Motor neuron (in vitro differentiated cells): ENCODE data around the gene MZT2A. TPM values are rescaled to one million over a fixed set of nuclear protein-coding genes. Genes with fewer than 3 reads are reported as not detected.
A peak's percentile ranks its signal among the peaks of the same experiment; 100 is the strongest.
"Not testable (repeated sequence)": the region's sequence is repeated elsewhere in the genome, so short reads cannot be mapped to it uniquely, and the experiment has no call there.

ENCODE experiments used
- ATAC-seq, 8 experiments: fragments of 200-7000 bp; cut with Tn5 transposase; replicated peaks in 6 of 8; 2 replicates each; pipeline ENCODE4 v1.8.0; 2021; ENCODE audit warnings: mild to moderate bottlenecking in 8 of 8, moderate library complexity in 8 of 8
- H3K27ac ChIP-seq, 2 donors: fragments of 250-450 bp; sonication (Bioruptor Pico); 2 replicates each; pipeline ENCODE4 v1.9.0; 2021; ENCODE audit warnings: antibody characterized with exemption in 2 of 2, mild to moderate bottlenecking in 2 of 2, moderate library complexity in 1 of 2
- H3K4me1 ChIP-seq, 2 donors: fragments of 250-450 bp; sonication (Bioruptor Pico); replicated peaks in 1 of 2; 2 replicates each; pipeline ENCODE4 v1.6.1; 2021; ENCODE audit warnings: antibody characterized with exemption in 2 of 2, mild to moderate bottlenecking in 2 of 2, moderate library complexity in 1 of 2
- H3K4me3 ChIP-seq, 5 donors: fragments of 250-450 bp; sonication (Bioruptor Pico); 2 replicates each; pipeline ENCODE4 v1.9.0; 2021; ENCODE audit warnings: antibody characterized with exemption in 5 of 5, mild to moderate bottlenecking in 5 of 5, moderate library complexity in 4 of 5
- WGBS, 10 experiments: fragments of 450-650 bp; shearing (Covaris generic); methylation state at CpG; one replicate each; pipeline ENCODE4 v1.0.0; 2022; 5-methylcytosine and 5-hydroxymethylcytosine counted together
- in situ Hi-C, 9 experiments: fragments of 400-800 bp; cut with MboI; loops; one replicate each; pipeline ENCODE4 v1.15.0; 2021; ENCODE audit warnings: low sequenced_read_pairs in 9 of 9, low pct_unique_long_range_greater_than_20kb in 2 of 9; ENCODE audit not compliant: unreplicated experiment in 9 of 9
- total RNA-seq, 8 experiments: library from RNA; unstranded; fragments of 300-600 nt; gene quantifications; 2 replicates each; pipeline versions ENCODE4 v1.2.3 to v1.2.4, GENCODE V29; 2022

The MZT2A gene
- total RNA-seq, 8 experiments from 2014 or later = 9.1 to 141 (median 109) TPM

DNA sequence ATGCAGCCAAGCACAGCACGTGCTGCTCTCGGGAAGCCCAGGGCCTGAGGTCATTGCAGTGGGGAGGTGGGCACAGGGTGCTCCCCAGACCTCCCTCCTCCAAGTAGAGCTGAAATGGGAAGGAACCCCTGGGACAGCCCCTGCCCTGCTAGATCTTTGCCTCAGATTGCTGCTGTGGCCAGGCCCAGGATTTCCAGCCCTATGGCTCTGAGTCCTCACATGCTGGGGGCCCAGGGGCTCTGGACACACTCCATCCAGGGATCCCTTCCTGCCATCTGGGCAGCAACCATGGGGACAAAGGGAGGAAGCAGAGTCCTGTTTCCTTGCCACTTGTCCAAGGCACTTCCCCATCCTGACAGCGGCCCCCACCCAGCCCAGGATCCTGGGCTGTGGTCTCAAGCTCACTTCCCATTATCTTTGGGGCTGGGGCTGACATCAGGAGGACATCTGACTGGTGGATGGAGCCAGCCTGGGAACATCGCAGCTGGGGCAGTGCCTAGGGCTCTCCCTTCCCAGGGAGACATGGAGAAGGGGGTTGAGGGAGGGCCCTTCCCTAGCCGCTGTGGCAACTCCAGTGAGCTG is 37.8 kb upstream of the MZT2A start:
- H3K4me3 ChIP-seq, in situ Hi-C loops, H3K27ac ChIP-seq, ATAC-seq, H3K4me1 ChIP-seq: not testable (repeated sequence)
- WGBS, 10 experiments = 60 to 82% methylated on average over 1 to 2 of the region's 5 CpGs; no CpG with 5 or more reads in 8 of the 10 experiments

DNA sequence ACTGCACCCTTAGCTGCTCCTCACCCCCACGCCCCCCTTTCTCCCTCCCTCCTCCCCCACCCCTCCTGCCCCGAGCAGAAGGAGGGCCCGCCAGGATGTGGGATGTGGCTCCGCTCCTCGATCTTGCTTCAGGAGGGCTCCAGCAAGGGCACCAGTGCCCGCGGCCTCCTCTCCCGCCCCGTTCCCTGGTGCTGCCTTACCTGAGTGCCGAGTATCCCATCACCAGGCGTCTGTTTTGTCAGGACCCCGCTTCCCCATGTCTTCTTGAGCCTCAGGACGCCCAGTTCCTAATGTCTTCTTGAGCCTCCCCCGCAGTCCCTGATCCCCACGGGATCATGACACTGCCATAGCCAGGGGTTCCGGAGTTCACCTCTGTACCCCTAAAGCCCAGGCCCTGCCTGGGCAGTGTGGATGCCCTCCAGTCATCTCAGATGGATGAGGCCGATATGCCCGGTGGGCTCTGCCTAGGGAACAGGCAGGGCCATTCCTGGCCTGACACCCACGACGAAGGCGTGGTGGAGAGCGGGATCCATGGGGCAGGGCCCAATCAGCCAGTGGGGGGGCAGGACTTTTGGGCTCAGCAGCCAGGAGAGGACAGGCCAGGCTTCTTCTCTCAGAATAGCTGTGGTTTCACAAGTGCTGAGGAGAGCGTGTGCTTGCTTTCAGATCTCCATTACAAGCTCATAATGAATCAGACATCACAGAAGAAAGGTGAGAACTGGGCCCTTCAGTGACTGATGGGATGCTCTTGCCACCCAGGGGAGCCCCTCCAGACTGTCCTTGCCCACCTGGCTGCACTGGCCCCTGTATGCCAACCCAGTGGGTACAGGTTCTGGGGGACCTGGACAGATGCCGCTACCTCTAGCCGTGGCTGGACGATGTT is 37.0 kb upstream of the MZT2A start:
- peak in 1 of 8 experiments; percentile 2 for ATAC-seq
- H3K27ac ChIP-seq, in situ Hi-C loops, H3K4me1 ChIP-seq: not testable (repeated sequence)
- WGBS, 10 experiments = 60 to 95% (median 76%) methylated on average over 2 to 7 of the region's 26 CpGs; no CpG with 5 or more reads in 6 of the 10 experiments
- peak overlapping the region in 1 of 5 donors; percentile 41 for H3K4me3 ChIP-seq

DNA sequence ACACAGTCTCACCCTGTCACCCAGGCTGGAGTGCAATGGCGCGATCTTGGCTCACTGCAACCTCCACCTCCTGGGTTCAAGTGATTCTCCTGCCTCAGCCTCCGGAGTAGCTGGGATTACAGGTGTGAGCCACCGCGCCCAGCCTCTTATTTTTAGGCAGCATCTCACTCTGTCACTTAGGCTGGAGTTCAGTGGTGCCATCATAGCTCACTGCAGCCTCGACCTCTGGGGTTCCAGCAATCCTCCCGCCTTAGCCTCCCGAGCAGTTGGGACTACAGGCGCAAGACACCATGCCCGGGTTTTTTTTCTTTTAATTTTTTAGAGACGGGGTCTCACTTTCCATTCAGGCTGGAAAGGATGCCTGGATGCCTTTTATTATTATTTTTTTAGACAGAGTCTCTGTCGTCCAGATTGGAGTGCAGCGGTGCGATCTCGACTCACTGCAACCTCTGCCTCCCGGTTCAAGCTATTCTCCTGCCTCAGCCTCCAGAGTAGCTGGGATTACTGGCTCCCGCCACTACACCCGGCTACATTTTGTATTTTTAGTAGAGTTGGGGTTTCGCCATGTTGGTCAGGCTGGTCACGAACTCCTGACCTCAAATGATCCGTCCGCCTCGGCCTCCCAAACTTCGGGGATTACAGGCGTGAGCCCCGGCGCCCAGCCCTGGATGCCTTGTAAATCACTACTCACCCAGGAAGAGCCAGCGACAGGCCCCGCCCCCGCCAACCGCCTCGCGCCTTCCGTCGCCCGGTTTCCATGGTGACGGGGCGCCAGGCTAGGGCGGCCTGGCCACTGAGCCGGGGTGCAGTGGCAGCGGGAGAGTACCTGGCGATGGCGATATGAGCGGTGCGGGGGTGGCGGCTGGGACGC is 35.2 kb upstream of the MZT2A start, which contains the start of gene CCDC74A:
CCDC74A (plus strand) TSS at position 758 of the 871 bp plus-strand sequence; CDS start at position 841, 83 bp downstream.
- in situ Hi-C loops, H3K4me1 ChIP-seq: not testable (repeated sequence)
- ATAC-seq = peak; percentile 82 to 95 (median 92)
- 47 to 100% (median 62%) methylated on average over 5 to 14 of the region's 47 CpGs; no CpG with 5 or more reads in 3 of the 10 experiments for WGBS, 10 experiments
- H3K27ac ChIP-seq = peak within 1 kb of the TSS in 1 of 2 donors; percentile 53
- H3K4me3 ChIP-seq = peak within 1 kb of the TSS; percentile 30 to 42 (median 39)

DNA sequence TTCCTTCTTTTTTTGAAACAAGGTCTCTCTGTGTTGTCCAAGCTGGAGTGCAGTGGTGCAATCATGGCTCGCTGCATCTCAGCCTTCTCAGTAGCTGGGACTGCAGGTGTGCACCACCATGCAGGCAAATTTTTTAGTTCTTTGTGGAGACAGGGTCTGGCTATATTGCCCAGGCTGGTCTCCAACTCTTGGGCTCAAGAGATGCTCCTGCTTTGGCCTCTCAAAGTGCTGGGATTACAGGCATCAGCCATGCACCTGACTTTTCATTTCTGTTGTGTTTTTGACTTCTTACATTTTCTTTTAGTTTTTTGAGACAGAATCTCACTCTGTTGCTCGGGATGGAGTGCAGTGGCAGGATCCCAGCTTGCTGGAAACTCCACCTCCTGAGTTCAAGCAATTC is 33.1 kb upstream of the MZT2A start:
- H3K4me3 ChIP-seq, H3K27ac ChIP-seq, H3K4me1 ChIP-seq, ATAC-seq, in situ Hi-C loops: not testable (repeated sequence)
- 94 to 100% (median 100%) methylated on average over 1 to 2 of the region's 2 CpGs; no CpG with 5 or more reads in 6 of the 10 experiments for WGBS, 10 experiments

DNA sequence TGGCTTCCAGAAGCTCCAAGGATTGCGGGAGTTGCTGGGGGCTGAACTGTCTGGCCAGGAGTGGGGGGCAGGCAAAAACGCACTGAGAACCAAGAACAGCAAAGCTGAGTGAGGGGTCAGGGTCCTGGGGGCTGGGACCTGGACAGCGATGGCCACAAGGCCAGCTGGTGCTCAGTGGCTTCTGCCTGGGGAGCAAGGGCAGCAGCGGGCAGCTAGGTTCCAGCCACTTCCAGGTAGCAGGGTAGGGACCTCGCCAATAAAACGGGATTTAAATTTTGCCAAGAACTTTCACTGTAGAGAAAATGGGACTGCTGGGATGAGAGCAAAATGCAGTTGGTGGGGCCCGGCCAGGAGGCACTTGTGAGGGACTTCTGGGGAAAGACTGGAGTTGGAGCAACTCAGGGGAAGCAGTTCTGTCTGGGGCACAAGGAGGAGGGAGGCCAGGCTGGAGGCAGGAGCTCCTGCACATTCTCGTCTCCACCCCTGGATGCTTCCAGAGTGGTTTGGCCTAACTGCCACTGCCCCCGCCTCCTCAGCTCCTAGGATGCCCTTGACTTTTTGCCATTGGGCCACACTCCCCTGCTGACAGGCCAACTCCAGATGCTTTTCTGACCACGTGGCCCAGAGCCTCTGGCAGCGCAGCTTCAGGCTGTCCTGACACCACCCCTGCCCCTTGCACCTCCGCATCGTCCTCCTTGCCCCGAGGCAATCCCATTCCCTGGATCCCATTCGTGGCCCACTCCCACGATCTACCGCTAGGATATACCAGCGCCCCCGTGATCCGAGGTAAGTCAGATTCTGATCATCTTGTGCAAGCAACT is 30.0 kb upstream of the MZT2A start:
- in situ Hi-C loops = no loop called here
- Histone ChIP-seq H3K4me1 (peaks cover 0 to 3% of the 10 kb centered on the region in 2 donors), H3K27ac (no peak overlapping the region), H3K4me3 (no peak overlapping the region)
- peak in 1 of 8 experiments; percentile 20 for ATAC-seq
- WGBS, 10 experiments = 60 to 96% (median 87%) methylated on average over 1 to 5 of the region's 20 CpGs; no CpG with 5 or more reads in 5 of the 10 experiments

DNA sequence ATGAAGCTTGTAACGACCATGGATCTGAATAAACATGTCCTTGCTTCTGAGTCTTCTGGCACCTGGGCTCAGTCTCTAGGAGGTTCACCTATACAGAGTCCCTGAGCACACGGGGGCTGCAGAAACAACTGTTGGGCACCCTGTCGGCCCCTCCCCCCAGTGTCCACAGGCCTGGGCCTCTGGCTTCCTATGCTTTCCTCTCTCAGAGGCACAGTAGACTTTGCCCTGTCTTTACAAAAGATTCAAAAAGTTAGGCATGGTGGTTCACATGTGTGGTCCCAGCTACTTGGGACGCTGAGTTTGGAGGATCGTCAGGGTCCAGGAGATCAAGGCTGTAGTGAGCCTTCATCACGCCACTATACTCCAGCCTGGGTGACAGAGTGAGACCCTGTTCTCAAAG is 29.3 kb upstream of the MZT2A start:
- WGBS, 10 experiments = 90 to 100% methylated on average over 1 to 2 of the region's 6 CpGs; no CpG with 5 or more reads in 8 of the 10 experiments
- H3K4me3 ChIP-seq, ATAC-seq, H3K27ac ChIP-seq, H3K4me1 ChIP-seq, in situ Hi-C loops: not testable (repeated sequence)

DNA sequence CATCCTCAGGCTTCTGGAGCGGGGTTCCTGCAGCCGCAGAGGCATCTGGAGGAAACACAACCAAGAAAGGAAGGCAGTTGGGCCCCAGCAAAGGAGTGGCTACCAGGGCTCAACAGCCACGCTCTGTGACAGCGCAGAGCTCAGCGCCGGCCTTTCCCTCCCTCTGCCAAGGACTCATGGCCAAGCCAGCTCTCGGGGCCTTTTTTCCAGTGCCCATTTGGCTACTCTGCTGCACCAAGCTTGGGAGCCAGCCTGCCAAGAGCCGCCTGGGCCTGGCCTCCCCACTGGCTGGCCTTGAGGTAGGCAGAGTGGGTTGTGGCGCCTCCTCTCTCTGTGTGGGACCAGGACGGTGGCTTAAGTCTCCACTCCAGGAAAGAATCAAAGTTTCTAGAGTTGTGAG is 28.3 kb upstream of the MZT2A start:
- H3K4me1 ChIP-seq = peaks cover 0 to 2% of the 10 kb centered on the region in 2 donors
- no peak overlapping the region for H3K27ac ChIP-seq
- no peak overlapping the region for H3K4me3 ChIP-seq
- ATAC-seq = peak in 1 of 8 experiments; percentile 12
- WGBS, 10 experiments = 100% methylated on average over 2 of the region's 10 CpGs; no CpG with 5 or more reads in 9 of the 10 experiments
- in situ Hi-C loops = no loop called here

DNA sequence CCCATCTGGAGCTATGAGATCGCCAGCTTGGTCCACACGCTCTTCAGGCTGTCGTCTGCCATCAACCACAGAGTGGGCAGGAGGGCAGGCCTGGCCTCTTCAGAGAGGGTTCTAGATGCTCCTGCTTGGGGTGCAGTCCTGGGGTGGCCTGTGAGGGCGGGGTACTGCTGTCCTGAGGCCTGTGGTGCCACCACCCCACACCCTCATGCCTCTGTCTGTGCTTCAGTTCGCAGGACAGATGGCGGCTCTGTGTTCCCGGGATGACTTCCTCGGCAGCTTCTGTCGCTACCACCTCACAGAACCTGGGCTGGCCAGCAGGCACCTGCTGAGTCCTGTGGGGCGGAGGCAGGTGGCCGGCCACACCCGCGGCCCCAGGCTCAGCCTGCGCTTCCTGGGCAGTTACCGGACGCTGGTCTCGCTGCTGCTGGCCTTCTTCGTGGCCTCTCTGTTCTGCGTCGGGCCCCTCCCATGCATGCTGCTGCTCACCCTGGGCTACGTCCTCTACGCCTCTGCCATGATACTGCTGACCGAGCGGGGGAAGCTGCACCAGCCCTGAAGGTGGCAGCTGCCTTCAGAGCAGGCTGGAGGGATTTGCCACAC is 27.8 kb upstream of the MZT2A start:
- ATAC-seq = peak in 2 of 8 experiments; percentile 16 to 17
- in situ Hi-C loops, H3K4me3 ChIP-seq, H3K4me1 ChIP-seq, H3K27ac ChIP-seq: not testable (repeated sequence)
- WGBS, 10 experiments = 100% methylated on average over 2 to 5 of the region's 24 CpGs; no CpG with 5 or more reads in 8 of the 10 experiments

DNA sequence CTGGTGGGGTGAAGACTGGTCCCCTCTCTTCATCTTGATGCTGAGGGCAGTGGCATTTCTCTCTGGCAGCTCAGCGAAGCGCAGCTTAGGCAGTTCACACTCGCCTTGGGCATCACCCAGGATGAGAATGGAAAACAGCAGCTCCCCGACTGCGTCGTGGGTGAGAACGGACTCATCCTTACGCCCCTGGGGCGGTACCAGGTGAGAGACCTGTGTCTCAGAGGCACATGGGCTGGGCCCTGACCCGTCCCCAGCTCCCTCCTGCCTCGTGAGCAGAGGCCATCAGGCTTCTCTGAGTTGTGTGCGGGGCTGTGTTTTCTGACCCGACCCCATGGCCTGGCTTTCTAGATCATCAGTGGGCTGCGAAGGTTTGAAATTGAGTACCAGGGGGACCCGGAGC is 27.3 kb upstream of the MZT2A start:
- WGBS, 10 experiments = 80% methylated on average over 2 of the region's 15 CpGs; no CpG with 5 or more reads in 9 of the 10 experiments
- peaks cover 0 to 2% of the 10 kb centered on the region in 2 donors for H3K4me1 ChIP-seq
- in situ Hi-C loops = no loop called here
- ATAC-seq = no peak
- no peak overlapping the region for H3K27ac ChIP-seq
- no peak overlapping the region for H3K4me3 ChIP-seq

DNA sequence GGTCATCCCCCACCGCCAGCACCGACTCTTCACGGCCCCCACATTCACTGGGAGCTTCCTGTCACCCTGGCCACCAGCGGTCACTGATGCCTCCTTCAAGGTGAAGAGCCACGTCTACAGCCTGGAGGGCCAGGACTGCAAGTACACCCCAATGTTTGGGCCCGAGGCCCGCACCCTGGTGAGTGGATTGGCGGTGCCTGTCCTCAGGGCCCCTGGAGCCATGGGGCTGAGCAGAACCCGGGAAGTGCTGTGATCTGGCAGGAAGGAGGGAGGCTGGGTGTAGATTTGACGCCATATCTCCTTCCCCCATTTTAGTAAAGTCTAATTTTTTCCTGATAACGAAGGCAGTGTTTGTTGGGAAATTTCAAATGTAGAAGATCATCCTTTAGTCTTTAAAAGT is 26.3 kb upstream of the MZT2A start:
- H3K4me3 ChIP-seq, H3K4me1 ChIP-seq, H3K27ac ChIP-seq, ATAC-seq, in situ Hi-C loops: not testable (repeated sequence)
- WGBS, 10 experiments = 96% methylated on average over 5 of the region's 11 CpGs; no CpG with 5 or more reads in 9 of the 10 experiments

DNA sequence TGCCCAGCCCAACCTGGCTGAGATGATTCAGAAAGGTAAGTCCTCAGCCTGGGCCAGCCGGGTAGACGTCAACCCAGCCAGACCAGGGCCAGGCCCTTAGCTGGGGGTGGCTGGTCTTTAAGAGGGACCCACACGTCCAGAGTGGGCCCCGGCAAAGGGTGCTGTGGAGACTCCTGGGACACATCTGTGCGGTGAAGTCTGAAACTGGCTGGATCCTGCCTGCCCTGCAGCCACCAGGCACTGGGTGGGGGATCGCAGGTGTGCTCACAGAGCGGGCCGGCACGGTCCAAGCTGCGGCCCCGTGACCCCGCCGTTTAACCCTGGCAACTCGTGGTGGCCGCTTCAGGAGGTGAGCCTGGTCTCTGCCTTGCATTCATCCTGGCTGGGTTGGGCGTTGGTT is 25.7 kb upstream of the MZT2A start:
- in situ Hi-C loops, H3K4me1 ChIP-seq, H3K4me3 ChIP-seq, H3K27ac ChIP-seq, ATAC-seq: not testable (repeated sequence)
- 100% methylated on average over 1 of the region's 16 CpGs; no CpG with 5 or more reads in 9 of the 10 experiments for WGBS, 10 experiments
